ENCODE measurements around the gene WARS2. TPM values are rescaled to one million over a fixed set of nuclear protein-coding genes. Genes with fewer than 3 reads are reported as not detected.
"Not testable (repeated sequence)": the region's sequence is repeated elsewhere in the genome, so short reads cannot be mapped to it uniquely, and the experiment has no call there.

The WARS2 gene
- 22.1 TPM for polyA plus RNA-seq
- long read RNA-seq, donor 1, partial matches to known transcripts: 0 of 2 reads
- long read RNA-seq, donor 1, other reads (novel, unspliced or antisense): 0 of 2 reads
- long read RNA-seq, donor 2, transcript WARS2-201 (6 exons, 2,800 nt): major isoform, 6 of 7 reads
- long read RNA-seq, donor 2, partial matches to known transcripts: 0 of 7 reads
- long read RNA-seq, donor 2, other reads (novel, unspliced or antisense): 0 of 7 reads
- long read RNA-seq, donor 3: 0 reads
- long read RNA-seq, donor 4, partial matches to known transcripts: 0 of 2 reads
- long read RNA-seq, donor 4, other reads (novel, unspliced or antisense): 0 of 2 reads
- long read RNA-seq, donor 5, partial matches to known transcripts: 0 of 5 reads
- long read RNA-seq, donor 5, other reads (novel, unspliced or antisense): 0 of 5 reads
- long read RNA-seq, donor 6, partial matches to known transcripts: 0 of 7 reads
- long read RNA-seq, donor 6, other reads (novel, unspliced or antisense): 0 of 7 reads
- long read RNA-seq, donor 7, partial matches to known transcripts: 0 of 3 reads
- long read RNA-seq, donor 7, other reads (novel, unspliced or antisense): 0 of 3 reads
- long read RNA-seq, donor 8, transcript WARS2-201 (6 exons, 2,800 nt): major isoform, 8 of 9 reads
- long read RNA-seq, donor 8, partial matches to known transcripts: 0 of 9 reads
- long read RNA-seq, donor 8, other reads (novel, unspliced or antisense): 0 of 9 reads
- long read RNA-seq, donor 9, partial matches to known transcripts: 0 of 6 reads
- long read RNA-seq, donor 9, other reads (novel, unspliced or antisense): 0 of 6 reads
- long read RNA-seq, donor 10, transcript WARS2-201 (6 exons, 2,800 nt): major isoform, 11 of 14 reads
- long read RNA-seq, donor 10, partial matches to known transcripts: 0 of 14 reads
- long read RNA-seq, donor 10, other reads (novel, unspliced or antisense): 0 of 14 reads
- long read RNA-seq, donor 11, partial matches to known transcripts: 0 of 3 reads
- long read RNA-seq, donor 11, other reads (novel, unspliced or antisense): 0 of 3 reads

DNA sequence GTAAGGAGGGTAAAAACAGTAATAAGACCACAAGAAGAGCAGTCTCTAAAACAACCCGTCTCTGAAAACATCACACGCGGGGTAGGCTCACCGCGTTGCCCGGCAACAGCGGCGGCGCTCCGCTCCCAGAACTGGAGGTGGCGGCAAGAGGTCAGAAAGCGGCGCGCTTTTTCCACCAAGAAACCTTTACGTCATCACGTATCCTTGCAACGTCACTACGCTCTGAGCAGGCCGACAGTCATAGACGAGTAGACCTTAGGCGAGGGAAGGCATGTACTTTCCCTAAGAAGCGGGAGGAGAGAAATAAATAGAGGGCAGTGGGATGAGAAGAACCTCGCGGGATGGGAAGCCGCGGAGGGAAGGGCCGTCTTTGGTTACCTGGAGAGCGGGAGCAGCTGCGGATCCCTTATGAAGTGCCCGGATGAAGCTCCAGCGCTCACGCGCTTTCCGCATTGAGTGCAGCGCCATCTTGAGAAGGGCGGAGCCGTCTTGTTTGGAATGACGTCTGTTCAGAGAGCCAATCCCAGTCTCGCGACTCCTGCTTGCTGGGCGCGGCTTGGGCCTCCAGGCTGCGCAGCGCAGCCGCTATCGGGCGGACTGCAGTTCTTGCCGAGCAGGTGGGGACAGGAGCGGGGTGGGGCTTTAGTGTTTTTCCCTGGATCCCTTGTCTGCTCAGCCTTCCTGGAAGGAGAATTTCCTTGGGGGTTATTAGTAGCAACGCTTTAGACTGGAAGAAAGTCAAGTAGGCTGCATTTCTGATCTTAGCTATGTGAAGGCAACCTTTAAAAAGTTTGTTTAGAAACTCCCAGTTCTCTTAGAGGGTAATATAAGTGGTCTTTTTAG lies at the start of gene WARS2:
TSS of gene WARS2 (minus strand) at position 477 of the 843 bp plus-strand sequence. CDS start at position 468, 9 bp downstream.
- Histone ChIP-seq H3K4me1 (ENCODE audit: control insufficient read depth, insufficient read depth, low read length) (peaks cover 17% of the 10 kb centered on the region), H3K9me3 (ENCODE audit: control insufficient read depth, low read depth, low read length) (no peaks in the 10 kb centered on the region), H3K27me3 (ENCODE audit: control insufficient read depth, insufficient read depth, low read length) (no peaks in the 10 kb centered on the region), H3K36me3 (ENCODE audit: control insufficient read depth, insufficient read depth, low read length) (no peaks in the 10 kb centered on the region), H3K27ac (ENCODE audit: low read length) (peak within 1 kb of the TSS; percentile 98), H3K4me3 (ENCODE audit: low read length) (peak within 1 kb of the TSS; percentile 66)
- WGBS (ENCODE audit: insufficient coverage, low lambda C conversion rate): no CpG with 5 or more reads among the region's 50 CpGs
- peak; percentile 99 for DNase-seq

DNA sequence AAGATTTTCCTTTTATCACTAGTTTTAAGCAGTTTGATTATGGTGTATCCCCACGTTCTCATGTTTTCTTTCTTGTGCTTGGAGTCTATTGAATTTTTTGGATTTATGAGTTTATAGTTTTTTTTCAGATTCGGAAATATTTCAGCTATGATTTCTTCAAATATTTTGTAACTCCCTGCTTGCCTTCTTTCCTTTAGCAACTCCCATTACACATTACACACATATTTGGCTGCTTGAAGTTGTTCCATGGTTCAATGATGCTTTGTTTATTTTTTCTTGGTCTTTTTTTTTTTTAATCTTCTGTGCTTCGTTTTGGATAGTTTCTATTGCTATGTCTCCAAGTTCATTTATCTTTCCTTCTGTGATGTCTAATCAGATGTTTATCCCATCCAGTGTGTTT lies 48.5 kb upstream of the WARS2 start:
- no peak for DNase-seq
- no peak overlapping the region for H3K4me3 ChIP-seq (ENCODE audit: low read length)
- 74% methylated on average over 3 of the region's 3 CpGs for WGBS (ENCODE audit: insufficient coverage, low lambda C conversion rate)
- no peaks in the 10 kb centered on the region for H3K36me3 ChIP-seq (ENCODE audit: control insufficient read depth, insufficient read depth, low read length)
- H3K9me3 ChIP-seq (ENCODE audit: control insufficient read depth, low read depth, low read length): peaks cover 4% of the 10 kb centered on the region
- H3K27ac ChIP-seq (ENCODE audit: low read length): no peak overlapping the region
- H3K27me3 ChIP-seq (ENCODE audit: control insufficient read depth, insufficient read depth, low read length): no peaks in the 10 kb centered on the region
- no peaks in the 10 kb centered on the region for H3K4me1 ChIP-seq (ENCODE audit: control insufficient read depth, insufficient read depth, low read length)

DNA sequence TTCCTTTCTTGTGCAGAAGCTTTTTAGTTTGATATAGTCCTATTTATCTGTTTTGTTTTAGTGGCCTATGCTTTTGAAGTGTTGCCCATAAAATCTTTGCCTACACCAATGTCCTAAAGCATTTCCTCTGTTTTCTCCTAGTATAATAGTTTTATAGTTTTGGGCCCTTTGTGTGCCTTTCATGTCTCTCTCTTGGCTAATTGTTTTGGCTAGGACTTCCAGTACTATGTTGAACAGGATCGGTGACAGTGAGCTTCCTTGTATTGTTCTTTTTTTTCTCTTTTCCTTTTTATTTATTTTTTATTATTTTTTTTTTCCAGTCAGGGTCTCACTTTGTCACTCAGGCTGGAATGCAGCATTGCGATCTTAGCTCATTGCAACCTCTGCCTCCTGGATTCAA lies 47.0 kb upstream of the WARS2 start:
- Histone ChIP-seq H3K4me3 (ENCODE audit: low read length) (no peak overlapping the region), H3K36me3 (ENCODE audit: control insufficient read depth, insufficient read depth, low read length) (no peaks in the 10 kb centered on the region), H3K27ac (ENCODE audit: low read length) (no peak overlapping the region), H3K27me3 (ENCODE audit: control insufficient read depth, insufficient read depth, low read length) (no peaks in the 10 kb centered on the region), H3K9me3 (ENCODE audit: control insufficient read depth, low read depth, low read length) (peaks cover 4% of the 10 kb centered on the region), H3K4me1 (ENCODE audit: control insufficient read depth, insufficient read depth, low read length) (no peaks in the 10 kb centered on the region)
- 100% methylated on average over 1 of the region's 2 CpGs for WGBS (ENCODE audit: insufficient coverage, low lambda C conversion rate)
- DNase-seq: no peak

DNA sequence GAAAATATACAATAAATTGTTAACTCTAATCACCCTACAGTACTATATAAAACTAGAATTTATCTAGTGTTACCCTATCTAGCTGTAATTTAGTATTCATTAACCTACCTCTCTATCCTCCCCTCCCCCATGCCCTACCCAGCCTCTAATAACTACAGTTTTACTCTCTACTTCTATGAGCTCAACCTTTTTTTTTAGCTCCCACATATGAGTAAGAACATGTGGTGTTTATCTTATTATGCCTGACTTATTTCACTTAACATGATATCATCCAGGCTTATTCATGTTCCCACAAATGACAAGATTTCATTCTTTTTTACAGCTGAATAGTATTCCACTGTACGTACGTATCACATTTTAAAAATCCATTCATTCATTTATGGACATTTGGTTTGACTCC lies 46.0 kb upstream of the WARS2 start:
- 100% methylated on average over 2 of the region's 2 CpGs for WGBS (ENCODE audit: insufficient coverage, low lambda C conversion rate)

DNA sequence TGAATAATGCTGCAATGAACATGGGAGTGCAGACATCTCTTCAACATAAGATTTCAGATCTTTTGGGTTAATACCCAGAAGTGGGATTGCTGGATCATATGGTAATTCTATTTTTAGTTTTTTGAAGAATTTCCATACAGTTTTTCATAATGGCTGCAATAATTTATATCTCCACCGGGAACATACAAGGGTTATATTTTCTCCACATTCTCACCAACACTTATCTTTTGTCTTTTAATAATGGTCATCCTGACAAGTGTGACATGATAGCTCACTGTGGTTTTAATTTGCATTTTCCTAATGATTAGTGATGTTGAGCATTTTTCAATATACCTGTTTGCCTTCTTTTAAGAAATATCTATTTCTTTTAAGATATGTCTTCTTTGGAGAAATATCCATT lies 44.5 kb upstream of the WARS2 start:
- Histone ChIP-seq H3K27me3 (ENCODE audit: control insufficient read depth, insufficient read depth, low read length) (no peaks in the 10 kb centered on the region), H3K27ac (ENCODE audit: low read length) (no peak overlapping the region), H3K4me1 (ENCODE audit: control insufficient read depth, insufficient read depth, low read length) (no peaks in the 10 kb centered on the region), H3K36me3 (ENCODE audit: control insufficient read depth, insufficient read depth, low read length) (no peaks in the 10 kb centered on the region), H3K9me3 (ENCODE audit: control insufficient read depth, low read depth, low read length) (peaks cover 4% of the 10 kb centered on the region), H3K4me3 (ENCODE audit: low read length) (no peak overlapping the region)
- WGBS (ENCODE audit: insufficient coverage, low lambda C conversion rate): no CpG with 5 or more reads among the region's 1 CpG
- DNase-seq: no peak

More for the DNA sequence above, 46.0 kb upstream of the WARS2 start:
- Histone ChIP-seq H3K27me3 (ENCODE audit: control insufficient read depth, insufficient read depth, low read length) (no peaks in the 10 kb centered on the region), H3K9me3 (ENCODE audit: control insufficient read depth, low read depth, low read length) (peaks cover 4% of the 10 kb centered on the region), H3K36me3 (ENCODE audit: control insufficient read depth, insufficient read depth, low read length) (no peaks in the 10 kb centered on the region), H3K4me3 (ENCODE audit: low read length) (no peak overlapping the region), H3K4me1 (ENCODE audit: control insufficient read depth, insufficient read depth, low read length) (no peaks in the 10 kb centered on the region), H3K27ac (ENCODE audit: low read length) (no peak overlapping the region)
- DNase-seq: no peak

DNA sequence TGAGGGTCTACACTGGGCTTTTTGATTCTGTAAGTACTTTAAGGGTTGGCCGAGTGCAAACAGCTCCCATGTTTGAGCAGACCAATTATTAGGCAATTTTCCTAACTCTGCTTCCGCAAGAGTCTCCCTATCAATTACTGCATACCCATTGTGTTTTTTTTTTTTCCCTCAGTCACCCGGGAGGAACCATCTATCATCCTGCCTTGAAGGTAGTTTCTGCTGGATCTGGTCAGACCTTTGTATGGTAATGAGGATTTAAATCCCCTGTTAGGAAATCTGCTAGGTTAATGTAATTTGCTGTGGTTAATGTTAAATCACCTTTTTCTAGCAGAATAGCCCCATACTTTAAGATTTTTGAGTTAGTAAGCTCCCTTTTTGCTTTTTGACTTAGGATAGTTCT lies 40.8 kb upstream of the WARS2 start:
- Histone ChIP-seq H3K9me3 (ENCODE audit: control insufficient read depth, low read depth, low read length) (peaks cover 6% of the 10 kb centered on the region), H3K36me3 (ENCODE audit: control insufficient read depth, insufficient read depth, low read length) (peaks cover 6% of the 10 kb centered on the region), H3K4me1 (ENCODE audit: control insufficient read depth, insufficient read depth, low read length) (no peaks in the 10 kb centered on the region), H3K4me3 (ENCODE audit: low read length) (no peak overlapping the region), H3K27me3 (ENCODE audit: control insufficient read depth, insufficient read depth, low read length) (no peaks in the 10 kb centered on the region), H3K27ac (ENCODE audit: low read length) (no peak overlapping the region)
- no CpG with 5 or more reads among the region's 3 CpGs for WGBS (ENCODE audit: insufficient coverage, low lambda C conversion rate)
- no peak for DNase-seq

DNA sequence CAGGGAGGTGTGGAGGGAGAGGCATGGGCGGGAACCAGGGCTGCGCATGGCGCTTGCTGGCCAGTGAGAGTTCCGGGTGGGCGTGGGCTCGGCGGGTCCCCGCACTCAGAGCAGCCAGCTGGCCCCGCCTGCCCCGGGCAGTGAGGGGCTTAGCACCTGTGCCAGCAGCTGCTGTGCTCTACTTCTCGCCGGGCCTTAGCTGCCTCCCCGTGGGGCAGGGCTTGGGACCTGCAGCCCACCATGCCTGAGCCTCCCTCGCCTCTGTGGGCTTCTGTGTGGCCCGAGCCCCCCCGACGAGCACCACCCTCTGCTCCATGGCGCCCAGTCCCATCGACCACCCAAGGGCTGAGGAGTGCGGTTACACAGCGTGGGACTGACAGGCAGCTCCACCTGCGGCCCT lies 38.6 kb upstream of the WARS2 start:
- Histone ChIP-seq H3K4me3 (ENCODE audit: low read length) (no peak overlapping the region), H3K36me3 (ENCODE audit: control insufficient read depth, insufficient read depth, low read length) (peaks cover 6% of the 10 kb centered on the region), H3K27ac (ENCODE audit: low read length) (no peak overlapping the region), H3K27me3 (ENCODE audit: control insufficient read depth, insufficient read depth, low read length) (no peaks in the 10 kb centered on the region), H3K9me3 (ENCODE audit: control insufficient read depth, low read depth, low read length) (peaks cover 6% of the 10 kb centered on the region), H3K4me1 (ENCODE audit: control insufficient read depth, insufficient read depth, low read length) (no peaks in the 10 kb centered on the region)
- DNase-seq: no peak
- no CpG with 5 or more reads among the region's 22 CpGs for WGBS (ENCODE audit: insufficient coverage, low lambda C conversion rate)

DNA sequence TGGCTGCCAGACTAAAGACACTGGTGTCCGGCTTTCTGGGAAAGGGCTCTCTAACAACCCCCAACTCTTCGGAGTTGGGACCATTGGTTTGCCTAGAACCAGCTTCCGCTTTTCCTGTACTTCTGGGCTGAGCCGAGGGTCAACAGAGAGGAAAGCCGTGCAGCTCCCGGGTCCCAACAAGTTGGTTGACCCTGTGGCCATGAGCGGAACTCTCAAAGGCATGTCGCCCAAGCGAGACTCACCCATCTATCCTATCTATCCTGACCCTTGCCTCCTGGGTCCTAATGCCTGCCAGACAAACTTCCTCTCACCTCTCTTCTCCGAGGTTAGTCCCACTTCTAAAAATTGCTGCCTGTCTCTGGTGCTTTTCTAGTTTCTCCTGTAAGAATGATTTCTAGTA lies 32.5 kb upstream of the WARS2 start:
- H3K4me1 ChIP-seq (ENCODE audit: control insufficient read depth, insufficient read depth, low read length); H3K9me3 ChIP-seq (ENCODE audit: control insufficient read depth, low read depth, low read length); H3K36me3 ChIP-seq (ENCODE audit: control insufficient read depth, insufficient read depth, low read length); H3K4me3 ChIP-seq (ENCODE audit: low read length); H3K27ac ChIP-seq (ENCODE audit: low read length); DNase-seq; H3K27me3 ChIP-seq (ENCODE audit: control insufficient read depth, insufficient read depth, low read length): not testable (repeated sequence)
- WGBS (ENCODE audit: insufficient coverage, low lambda C conversion rate): 100% methylated on average over 1 of the region's 10 CpGs

DNA sequence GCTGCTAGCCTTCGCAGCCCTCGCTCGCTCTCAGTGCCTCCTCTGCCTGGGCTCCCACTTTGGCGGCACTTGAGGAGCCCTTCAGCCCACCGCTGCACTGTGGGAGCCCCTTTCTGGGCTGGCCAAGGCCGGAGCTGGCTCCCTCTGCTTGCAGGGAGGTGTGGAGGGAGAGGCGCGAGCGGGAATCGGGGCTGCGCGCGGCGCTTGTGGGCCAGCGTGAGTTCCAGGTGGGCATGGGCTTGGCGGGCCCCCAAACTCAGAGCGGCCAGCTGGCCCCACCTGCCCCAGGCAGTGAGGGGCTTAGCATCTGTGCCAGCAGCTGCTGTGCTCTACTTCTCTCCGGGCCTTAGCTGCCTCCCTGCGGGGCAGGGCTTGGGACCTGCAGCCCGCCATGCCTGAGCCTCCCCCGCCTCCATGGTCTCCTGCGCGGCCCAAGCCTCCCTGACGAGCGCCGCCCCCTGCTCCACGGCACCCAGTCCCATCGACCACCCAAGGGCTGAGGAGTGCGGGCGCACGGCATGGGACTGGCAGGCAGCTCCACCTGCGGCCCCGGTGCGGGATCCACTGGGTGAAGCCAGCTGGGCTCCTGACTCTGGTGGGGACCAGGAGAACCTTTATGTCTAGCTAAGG lies 31.0 kb upstream of the WARS2 start:
- WGBS (ENCODE audit: insufficient coverage, low lambda C conversion rate): no CpG with 5 or more reads among the region's 34 CpGs
- not testable (repeated sequence) for DNase-seq; H3K27me3 ChIP-seq (ENCODE audit: control insufficient read depth, insufficient read depth, low read length); H3K4me1 ChIP-seq (ENCODE audit: control insufficient read depth, insufficient read depth, low read length); H3K36me3 ChIP-seq (ENCODE audit: control insufficient read depth, insufficient read depth, low read length); H3K27ac ChIP-seq (ENCODE audit: low read length); H3K9me3 ChIP-seq (ENCODE audit: control insufficient read depth, low read depth, low read length); H3K4me3 ChIP-seq (ENCODE audit: low read length)
